ENCODE measurements around the gene OR52D1.

The OR52D1 gene

DNA sequence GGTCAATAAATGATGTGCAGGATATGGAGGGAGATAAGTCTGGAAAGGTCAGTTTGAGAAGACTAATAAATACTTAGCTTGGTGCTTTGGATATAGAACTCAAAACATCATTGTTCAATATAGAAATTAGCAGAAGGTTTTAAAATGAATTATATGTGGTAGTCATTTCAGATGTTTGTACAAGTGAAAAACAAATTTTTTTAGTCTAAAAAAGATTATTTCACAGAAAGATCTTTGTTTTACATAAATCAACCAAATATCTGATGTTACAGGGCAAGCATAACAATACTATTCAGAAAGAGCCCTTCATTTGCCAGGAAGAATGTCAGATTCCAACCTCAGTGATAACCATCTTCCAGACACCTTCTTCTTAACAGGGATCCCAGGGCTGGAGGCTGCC lies at the start of gene OR52D1:
Gene OR52D1, plus strand, starts transcription at position 301 of the 400 bp plus-strand sequence. Its CDS starts 22 bp downstream, at position 323.
- TF ChIP-seq, protein P1, sequence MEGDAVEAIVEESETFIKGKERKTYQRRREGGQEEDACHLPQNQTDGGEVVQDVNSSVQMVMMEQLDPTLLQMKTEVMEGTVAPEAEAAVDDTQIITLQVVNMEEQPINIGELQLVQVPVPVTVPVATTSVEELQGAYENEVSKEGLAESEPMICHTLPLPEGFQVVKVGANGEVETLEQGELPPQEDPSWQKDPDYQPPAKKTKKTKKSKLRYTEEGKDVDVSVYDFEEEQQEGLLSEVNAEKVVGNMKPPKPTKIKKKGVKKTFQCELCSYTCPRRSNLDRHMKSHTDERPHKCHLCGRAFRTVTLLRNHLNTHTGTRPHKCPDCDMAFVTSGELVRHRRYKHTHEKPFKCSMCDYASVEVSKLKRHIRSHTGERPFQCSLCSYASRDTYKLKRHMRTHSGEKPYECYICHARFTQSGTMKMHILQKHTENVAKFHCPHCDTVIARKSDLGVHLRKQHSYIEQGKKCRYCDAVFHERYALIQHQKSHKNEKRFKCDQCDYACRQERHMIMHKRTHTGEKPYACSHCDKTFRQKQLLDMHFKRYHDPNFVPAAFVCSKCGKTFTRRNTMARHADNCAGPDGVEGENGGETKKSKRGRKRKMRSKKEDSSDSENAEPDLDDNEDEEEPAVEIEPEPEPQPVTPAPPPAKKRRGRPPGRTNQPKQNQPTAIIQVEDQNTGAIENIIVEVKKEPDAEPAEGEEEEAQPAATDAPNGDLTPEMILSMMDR (IDR thresholded peaks at IDR 0.05; ENCODE audit: insufficient read depth, low read depth, low read length, missing control alignments), result no peak
- no peak for DNase-seq (ENCODE audit: low read depth)
- H3K4me3 ChIP-seq (ENCODE audit: low read length), result no peak within 1 kb of the TSS

DNA sequence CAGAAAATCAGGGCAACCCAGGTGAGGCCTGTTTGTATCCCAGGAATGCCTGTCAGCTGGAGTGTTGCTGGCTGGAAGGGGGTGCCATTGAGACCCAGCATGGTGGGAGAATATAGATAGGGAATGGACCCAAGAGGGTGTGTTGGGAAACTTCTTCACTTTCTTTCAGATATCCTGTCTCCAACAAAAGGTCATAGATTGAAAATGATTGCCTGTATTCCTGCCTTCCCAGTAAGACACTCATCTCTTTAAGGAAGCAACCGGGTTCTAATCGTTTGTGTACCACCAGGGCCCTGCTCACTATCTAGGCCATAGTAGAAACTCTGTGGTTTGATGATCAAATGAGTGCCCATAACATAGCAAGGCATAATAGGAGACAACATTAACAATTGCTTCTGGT lies 47.1 kb upstream of the OR52D1 start, which contains the start of gene OR51I1:
Gene OR51I1, minus strand, starts transcription at position 101 of the 400 bp plus-strand sequence. Its CDS starts 0 bp downstream, at position 101.
- TF ChIP-seq, protein P1 (IDR thresholded peaks at IDR 0.05; ENCODE audit: insufficient read depth, low read depth, low read length, missing control alignments), result no peak
- H3K4me3 ChIP-seq (ENCODE audit: low read length), result no peak within 1 kb of the TSS
- DNase-seq (ENCODE audit: low read depth), result no peak

DNA sequence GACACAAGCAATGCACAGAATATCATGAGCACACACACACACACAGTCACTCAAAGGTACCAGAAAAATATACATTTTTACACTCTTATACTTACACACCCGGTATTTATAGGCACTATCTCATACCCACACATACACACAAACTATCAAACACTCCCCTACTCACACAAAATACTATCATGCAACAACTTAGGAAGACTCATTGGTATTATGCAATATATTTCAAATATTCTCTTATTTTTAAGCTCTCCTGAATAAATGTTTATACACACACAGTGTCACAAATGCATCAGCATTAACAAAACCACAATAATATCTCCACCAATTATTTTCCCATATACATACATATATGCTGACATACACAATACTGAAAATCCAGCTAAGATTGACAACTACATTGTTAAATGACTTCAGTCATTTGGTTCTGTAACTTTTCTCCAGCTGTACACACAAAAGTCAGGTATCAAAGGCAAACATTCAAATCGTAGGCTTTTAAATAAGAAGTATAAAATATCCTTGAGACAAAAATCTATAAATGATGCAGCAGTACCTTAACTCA lies 44.6 kb upstream of the OR52D1 start:
- TF ChIP-seq, protein P1 (IDR thresholded peaks at IDR 0.05; ENCODE audit: insufficient read depth, low read depth, low read length, missing control alignments), result no peak
- H3K4me3 ChIP-seq (ENCODE audit: low read length), result no peak overlapping the region

DNA sequence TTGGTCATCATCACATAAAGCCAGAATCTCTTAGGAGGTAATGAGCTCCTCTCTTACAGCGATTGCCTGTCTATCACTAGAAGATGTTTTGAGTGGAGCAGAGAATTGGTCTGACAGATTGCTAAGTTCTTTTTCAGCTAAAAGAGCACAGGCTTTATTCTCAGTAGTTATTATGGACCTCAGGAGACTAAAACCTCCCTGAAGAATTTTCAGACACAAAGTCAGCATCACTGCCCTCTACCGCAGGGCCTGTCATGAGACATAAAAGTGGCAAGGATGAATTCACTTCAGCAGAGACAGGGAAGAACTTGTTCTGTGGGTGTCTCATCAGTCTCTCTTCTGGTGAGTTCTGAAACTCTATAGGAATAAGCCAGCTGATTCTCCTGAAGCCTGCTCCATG lies 39.5 kb upstream of the OR52D1 start, which contains the start of gene OR51I2:
Gene OR51I2, plus strand, starts transcription at position 301 of the 400 bp plus-strand sequence. CDS start 4,166 bp downstream, outside the sequence.
- no peak for DNase-seq (ENCODE audit: low read depth)
- TF ChIP-seq, protein P1 (IDR thresholded peaks at IDR 0.05; ENCODE audit: insufficient read depth, low read depth, low read length, missing control alignments), result no peak
- no peak within 1 kb of the TSS for H3K4me3 ChIP-seq (ENCODE audit: low read length)

More for the DNA sequence above, 44.6 kb upstream of the OR52D1 start:
- DNase-seq (ENCODE audit: low read depth), result no peak

DNA sequence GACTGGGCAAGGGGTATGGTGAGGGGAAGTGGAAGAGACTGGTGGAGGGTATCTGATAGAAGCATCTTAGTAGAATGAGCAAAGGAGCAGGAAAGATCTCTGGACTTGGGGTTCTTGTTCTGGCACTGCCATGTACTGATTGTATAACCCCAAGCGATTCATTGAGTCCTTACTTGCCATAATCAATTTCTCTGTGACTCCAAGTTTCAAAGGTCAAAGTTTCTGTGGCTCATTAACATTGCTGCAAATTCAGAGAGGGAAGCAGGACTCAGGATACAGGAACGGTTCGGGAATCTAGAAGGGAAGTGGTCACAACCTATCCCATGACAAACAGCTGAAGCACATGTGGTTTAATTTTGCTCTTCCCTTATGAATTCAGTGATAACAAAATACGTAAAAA lies 39.1 kb upstream of the OR52D1 start:
- TF ChIP-seq, protein P1 (IDR thresholded peaks at IDR 0.05; ENCODE audit: insufficient read depth, low read depth, low read length, missing control alignments), result no peak
- no peak for DNase-seq (ENCODE audit: low read depth)
- no peak overlapping the region for H3K4me3 ChIP-seq (ENCODE audit: low read length)

- no peak overlapping the region for H3K4me3 ChIP-seq (ENCODE audit: low read length)
- no peak for DNase-seq (ENCODE audit: low read depth)
- TF ChIP-seq, protein P1 (IDR thresholded peaks at IDR 0.05; ENCODE audit: insufficient read depth, low read depth, low read length, missing control alignments), result no peak
Observed at GRCh38 chr11:5460983-5461621, 27.4 kb upstream of the OR52D1 start.

Measured in epithelial cell of esophagus (primary cell).